ENCODE data around the gene MAP3K13. TPM values are rescaled to one million over a fixed set of nuclear protein-coding genes. Genes with fewer than 3 reads are reported as not detected.

The MAP3K13 gene
- total and polyA plus RNA-seq, 10 of the 15 experiments (the other 5 are each of a cell fraction or from before 2014, with no cell fraction given) = 10.5 to 70.8 (median 26.8) TPM

GRCh38 chr3:185362850-185363661, at the start of gene MAP3K13 (continued):
- no peak for TF ChIP-seq CEBPZ (IDR thresholded peaks at IDR 0.05; ENCODE audit: low read depth, low read length)
- TF ChIP-seq HDAC6 (IDR thresholded peaks at IDR 0.05; ENCODE audit: unreplicated experiment) = no peak
- TF ChIP-seq BCL11A (IDR thresholded peaks at IDR 0.05; ENCODE audit: low read depth, low read length) = no peak
- no peak for TF ChIP-seq ZNF622 (IDR thresholded peaks at IDR 0.05)
- no peak for TF ChIP-seq BCL3 (IDR thresholded peaks at IDR 0.05; ENCODE audit: borderline replicate concordance, insufficient read depth, low read depth, low read length, poor library complexity, severe bottlenecking)
- peak; percentile 72 for TF ChIP-seq NBN (IDR thresholded peaks at IDR 0.05)
- TF ChIP-seq ESRRA (IDR thresholded peaks at IDR 0.05; ENCODE audit: low read length) = no peak
- TF ChIP-seq EP300 (IDR thresholded peaks at IDR 0.05; ENCODE audit: borderline replicate concordance in 1 of 2, control insufficient read depth in 1 of 2, low read depth in 2 of 2, low read length in 2 of 2) = no peak
- no peak for TF ChIP-seq PAX8 (IDR thresholded peaks at IDR 0.05)
- peak; percentile 54; the same call in 1 of the 2 replicates for TF ChIP-seq POLR2A (IDR thresholded peaks at IDR 0.05; ENCODE audit: low read depth, low read length)
- TF ChIP-seq MXI1 (IDR thresholded peaks at IDR 0.05; ENCODE audit: low read depth, low read length) = no peak; the same call in 1 of the 2 replicates
- no peak for TF ChIP-seq ZBTB11 (CRISPR knock-in tag; IDR thresholded peaks at IDR 0.05)
- TF ChIP-seq GABPA (IDR thresholded peaks at IDR 0.05; ENCODE audit: low read depth) = peak; percentile 70; the same call in 1 of the 2 replicates
- TF ChIP-seq CBX5 (IDR thresholded peaks at IDR 0.05; ENCODE audit: low read depth) = 0 out of 2 replicates have a peak, but pooled peaks have one; percentile 46
- TF ChIP-seq YY1 (IDR thresholded peaks at IDR 0.05; ENCODE audit: low read depth, low read length) = no peak
- TF ChIP-seq IRF4 (IDR thresholded peaks at IDR 0.05; ENCODE audit: low read depth, low read length) = no peak
- TF ChIP-seq ZSCAN29 (IDR thresholded peaks at IDR 0.05) = no peak
- no peak for TF ChIP-seq BMI1 (IDR thresholded peaks at IDR 0.05; ENCODE audit: borderline replicate concordance)
- no peak for TF ChIP-seq SMAD5 (IDR thresholded peaks at IDR 0.05; ENCODE audit: low read depth)
- TF ChIP-seq CHD2 (IDR thresholded peaks at IDR 0.05; ENCODE audit: borderline replicate concordance, low read depth, low read length) = no peak
- TF ChIP-seq CBX3 (IDR thresholded peaks at IDR 0.05; ENCODE audit: borderline replicate concordance, low read depth) = no peak
- TF ChIP-seq RAD21 (IDR thresholded peaks at IDR 0.05; ENCODE audit: insufficient read depth, low read depth, low read length) = no peak
- no peak for TF ChIP-seq ZBED1 (IDR thresholded peaks at IDR 0.05; ENCODE audit: borderline replicate concordance)
- TF ChIP-seq ASH2L (IDR thresholded peaks at IDR 0.05; ENCODE audit: borderline replicate concordance, low read depth) = no peak

Measured in GM12878 (cell line).